KOPT-K1 (cell line): ENCODE results near the gene IDUA.
A peak's percentile ranks its signal among the peaks of the same experiment; 100 is the strongest.

Experiments used
- H3K27ac ChIP-seq: fragments of 200-600 bp; sonication (generic); 2 replicates; pipeline ENCODE4 v1.5.1; 2016; ENCODE audit warnings: antibody characterized with exemption, mild to moderate bottlenecking, low read depth, low read length; ENCODE audit not compliant: poor library complexity, severe bottlenecking
- H3K36me3 ChIP-seq: fragments of 200-600 bp; sonication (generic); 2 replicates; pipeline ENCODE4 v1.5.1; 2017; ENCODE audit warnings: antibody characterized with exemption, mild to moderate bottlenecking, low read length, moderate library complexity; ENCODE audit not compliant: insufficient read depth
- H3K9me3 ChIP-seq: fragments of 200-600 bp; sonication (generic); 2 replicates; pipeline ENCODE4 v1.5.1; 2017; ENCODE audit warnings: antibody characterized with exemption, low read length, mild to moderate bottlenecking; ENCODE audit not compliant: insufficient read depth, poor library complexity, severe bottlenecking

The IDUA gene

GRCh38 chr4:987624-988513, 1.0 kb downstream of the IDUA start:
- Histone ChIP-seq H3K36me3 (peaks cover 10% of the 10 kb centered on the region; the same call in 1 of the 2 replicates), H3K9me3 (no peaks in the 10 kb centered on the region), H3K27ac (peak overlapping the region; percentile 71)

- peaks cover 10% of the 10 kb centered on the region; the same call in 1 of the 2 replicates for H3K36me3 ChIP-seq
- no peak overlapping the region for H3K27ac ChIP-seq
- no peaks in the 10 kb centered on the region for H3K9me3 ChIP-seq
These were observed 2.2 kb downstream of the IDUA start for GRCh38 chr4:988726-989721.

- no peak overlapping the region for H3K27ac ChIP-seq
- H3K36me3 ChIP-seq = peaks cover 10% of the 10 kb centered on the region; the same call in 1 of the 2 replicates
These were observed 3.1 kb downstream of the IDUA start for GRCh38 chr4:989722-990471.

DNA sequence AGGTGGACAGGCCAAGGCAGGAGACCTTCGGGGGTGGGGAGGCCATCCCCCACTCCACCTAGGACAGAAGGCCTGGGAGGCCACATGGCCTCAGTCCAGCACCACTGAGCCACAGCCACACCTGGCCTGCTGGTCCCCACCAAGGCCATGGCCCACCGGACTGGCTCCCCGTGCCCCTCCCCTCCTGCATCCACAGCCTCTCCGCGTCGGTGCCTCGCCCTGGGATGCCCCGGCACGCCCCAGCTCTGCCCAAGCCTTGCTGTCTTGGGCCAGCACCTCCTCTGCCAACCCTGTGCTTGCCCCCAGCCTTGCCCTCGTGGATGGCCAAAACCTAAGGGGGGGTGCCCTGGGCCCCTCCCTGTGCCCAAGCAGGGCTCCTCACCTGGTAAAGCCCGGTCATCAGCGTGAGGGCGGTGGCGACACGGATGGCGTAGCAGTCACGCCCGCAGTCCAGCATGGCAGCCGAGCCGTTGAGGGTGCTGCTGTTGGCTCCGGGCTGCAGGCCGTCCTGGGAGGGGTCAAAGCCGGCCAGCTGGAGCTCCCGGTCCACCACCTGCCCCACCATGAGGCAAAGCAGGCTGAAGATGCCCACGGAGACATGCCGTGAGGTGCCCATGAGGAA, 4.0 kb downstream of the IDUA start:
- no peak overlapping the region for H3K27ac ChIP-seq
- H3K9me3 ChIP-seq = no peaks in the 10 kb centered on the region
- H3K36me3 ChIP-seq = peaks cover 10% of the 10 kb centered on the region; the same call in 1 of the 2 replicates

More at GRCh38 chr4:989722-990471, 3.1 kb downstream of the IDUA start:
- H3K9me3 ChIP-seq = no peaks in the 10 kb centered on the region

DNA sequence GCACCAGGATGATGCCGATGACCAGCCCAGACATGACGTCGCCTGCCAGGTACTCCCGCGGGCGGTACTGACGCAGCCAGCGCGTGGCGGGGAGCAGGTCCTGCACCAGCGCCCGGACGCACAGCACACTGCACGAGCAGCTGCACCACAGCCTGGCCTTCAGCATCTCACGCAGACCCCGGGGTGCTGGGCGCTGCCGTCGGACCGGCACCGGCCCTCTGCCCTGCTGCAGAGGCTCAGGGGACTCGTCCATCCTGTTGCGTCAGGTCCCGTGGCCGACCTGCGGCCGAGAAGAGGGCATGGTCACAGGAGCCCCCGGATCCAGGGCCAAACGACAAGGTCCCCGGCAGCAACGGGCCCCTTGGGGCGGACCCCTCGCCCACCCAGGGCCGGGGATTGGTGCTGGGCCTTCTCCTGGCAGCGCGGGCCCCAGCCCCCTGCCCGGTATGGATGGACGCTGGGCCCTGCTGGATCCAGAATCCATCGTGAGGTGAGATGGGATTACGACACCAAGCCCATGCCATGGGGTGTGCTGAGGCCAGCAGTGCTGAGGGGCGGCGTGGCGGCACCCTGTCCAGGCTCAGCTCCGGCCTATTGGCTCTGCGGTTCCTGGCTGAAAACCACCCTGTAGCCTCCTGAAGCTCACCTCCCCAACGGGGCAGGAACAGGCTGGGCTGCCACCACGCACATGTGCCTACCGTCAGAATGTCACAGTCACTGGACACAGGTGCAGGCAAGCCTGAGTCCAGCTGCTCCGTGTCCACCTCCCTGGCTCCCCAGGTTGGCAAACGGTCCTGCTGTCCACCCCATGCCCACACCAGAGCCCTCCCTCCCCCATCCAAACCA, 4.8 kb downstream of the IDUA start:
- Histone ChIP-seq H3K9me3 (no peaks in the 10 kb centered on the region), H3K27ac (no peak overlapping the region), H3K36me3 (peaks cover 10% of the 10 kb centered on the region; the same call in 1 of the 2 replicates)

- Histone ChIP-seq H3K36me3 (peaks cover 10% of the 10 kb centered on the region; the same call in 1 of the 2 replicates), H3K9me3 (no peaks in the 10 kb centered on the region), H3K27ac (no peak overlapping the region)
These were observed 5.7 kb downstream of the IDUA start for GRCh38 chr4:992297-993110.

- H3K27ac ChIP-seq = no peak within 1 kb of the TSS
- peaks cover 10% of the 10 kb centered on the region; the same call in 1 of the 2 replicates for H3K36me3 ChIP-seq
- no peaks in the 10 kb centered on the region for H3K9me3 ChIP-seq
These were observed 6.5 kb downstream of the IDUA start, which contains the start of gene SLC26A1 for GRCh38 chr4:993111-994029. Gene SLC26A1, minus strand, starts transcription at chr4:993404. Its CDS starts 1,701 bp downstream, at chr4:991703.

GRCh38 chr4:995311-996026, 8.6 kb downstream of the IDUA start:
- H3K27ac ChIP-seq = no peak overlapping the region
- H3K9me3 ChIP-seq = no peaks in the 10 kb centered on the region
- no peaks in the 10 kb centered on the region; the same call in 1 of the 2 replicates for H3K36me3 ChIP-seq

- Histone ChIP-seq H3K27ac (no peak overlapping the region), H3K9me3 (no peaks in the 10 kb centered on the region)
These were observed 9.5 kb downstream of the IDUA start for GRCh38 chr4:996030-996996.

DNA sequence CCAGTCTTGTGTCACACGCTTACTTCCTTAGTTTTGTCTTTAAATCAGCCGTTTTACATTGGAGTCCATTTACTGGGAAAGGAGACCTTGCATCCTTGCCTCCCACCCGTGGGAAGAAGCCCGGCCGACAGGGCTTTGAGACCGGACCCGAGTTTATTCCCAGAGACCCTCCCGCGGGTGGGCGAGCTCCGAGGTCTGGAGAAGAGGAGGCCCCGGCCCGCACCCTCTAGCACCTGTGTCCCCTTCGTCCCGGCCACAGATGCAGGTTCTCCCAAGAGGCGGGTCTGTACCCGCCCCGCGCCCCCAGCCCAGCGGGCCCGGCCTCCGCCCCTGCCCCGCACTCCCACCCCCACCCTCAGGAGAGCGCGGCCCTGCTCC, 10.1 kb downstream of the IDUA start:
- no peaks in the 10 kb centered on the region for H3K9me3 ChIP-seq
- H3K27ac ChIP-seq = no peak overlapping the region

More at GRCh38 chr4:996030-996996, 9.5 kb downstream of the IDUA start:
- no peaks in the 10 kb centered on the region; the same call in 1 of the 2 replicates for H3K36me3 ChIP-seq

More for the DNA sequence above, 10.1 kb downstream of the IDUA start:
- H3K36me3 ChIP-seq = no peaks in the 10 kb centered on the region
